ENCODE measurements around the gene CNIH3. TPM values are rescaled to one million over a fixed set of nuclear protein-coding genes. Genes with fewer than 3 reads are reported as not detected.

Gene CNIH3
- polyA plus RNA-seq, 1 donor (not counting 4 experiments of a cell fraction or from before 2014, with no cell fraction given), result 0.81 TPM

GRCh38 chr1:224735159-224735558 is 119.0 kb downstream of the CNIH3 start:
- Histone ChIP-seq H3K9me3 (ENCODE audit: control insufficient read depth, low read depth, low read length) (no peaks in the 10 kb centered on the region), H3K9ac (ENCODE audit: control insufficient read depth, extremely low read depth, insufficient read depth, low read length) (no peak overlapping the region), H3K79me2 (ENCODE audit: control insufficient read depth, insufficient read depth, low read length) (no peaks in the 10 kb centered on the region), H3K4me1 (ENCODE audit: control insufficient read depth, extremely low read depth, insufficient read depth, low read length) (no peaks in the 10 kb centered on the region), H3K4me3 (ENCODE audit: control insufficient read depth in 2 of 3, extremely low read depth in 1 of 3, insufficient read depth in 2 of 3, low read depth in 1 of 3, low read length in 3 of 3) (no peak overlapping the region), H2AFZ (ENCODE audit: control insufficient read depth, low read length) (no peak overlapping the region), H3K4me2 (ENCODE audit: control insufficient read depth, extremely low read depth, insufficient read depth, low read depth, low read length) (no peak overlapping the region), H4K20me1 (ENCODE audit: control insufficient read depth, extremely low read depth, insufficient read depth, low read length) (no peaks in the 10 kb centered on the region), H3K27me3 (ENCODE audit: control insufficient read depth, extremely low read depth, insufficient read depth, low read length) (peaks cover 7% of the 10 kb centered on the region), H3K9me1 (ENCODE audit: control insufficient read depth, extremely low read depth, insufficient read depth, low read length) (no peaks in the 10 kb centered on the region), H3K36me3 (ENCODE audit: control insufficient read depth in 2 of 2, extremely low read depth in 1 of 2, insufficient read depth in 2 of 2, low read length in 2 of 2) (no peaks in the 10 kb centered on the region), H3K27ac (ENCODE audit: control insufficient read depth, insufficient read depth, low read length) (no peak overlapping the region)
- dilution Hi-C loops (cut with MboI; ENCODE audit: extremely low pct_ligation_motif_present, low sequenced_read_pairs), result no loop called here
- DNase-seq (ENCODE audit: low read depth, low spot score) (no peak), FAIRE-seq (no peak)
- no peak for TF ChIP-seq EZH2 (IDR thresholded peaks at IDR 0.05; ENCODE audit: low read length)
- no peak for TF ChIP-seq CTCF (optimal IDR thresholded peaks at IDR 0.05 in 1 of 3, IDR thresholded peaks at IDR 0.05 in 1 of 3, conservative IDR thresholded peaks at IDR 0.05 in 1 of 3; ENCODE audit: extremely low read depth in 1 of 3, insufficient read depth in 2 of 3, low read length in 3 of 3)

- Histone ChIP-seq H3K36me3 (ENCODE audit: control insufficient read depth in 2 of 2, extremely low read depth in 1 of 2, insufficient read depth in 2 of 2, low read length in 2 of 2) (no peaks in the 10 kb centered on the region), H3K4me1 (ENCODE audit: control insufficient read depth, extremely low read depth, insufficient read depth, low read length) (no peaks in the 10 kb centered on the region), H3K4me3 (ENCODE audit: control insufficient read depth in 2 of 3, extremely low read depth in 1 of 3, insufficient read depth in 2 of 3, low read depth in 1 of 3, low read length in 3 of 3) (no peak overlapping the region), H4K20me1 (ENCODE audit: control insufficient read depth, extremely low read depth, insufficient read depth, low read length) (no peaks in the 10 kb centered on the region), H3K79me2 (ENCODE audit: control insufficient read depth, insufficient read depth, low read length) (no peaks in the 10 kb centered on the region), H2AFZ (ENCODE audit: control insufficient read depth, low read length) (no peak overlapping the region), H3K27me3 (ENCODE audit: control insufficient read depth, extremely low read depth, insufficient read depth, low read length) (peaks cover 7% of the 10 kb centered on the region), H3K9ac (ENCODE audit: control insufficient read depth, extremely low read depth, insufficient read depth, low read length) (no peak overlapping the region), H3K9me3 (ENCODE audit: control insufficient read depth, low read depth, low read length) (no peaks in the 10 kb centered on the region), H3K27ac (ENCODE audit: control insufficient read depth, insufficient read depth, low read length) (no peak overlapping the region), H3K9me1 (ENCODE audit: control insufficient read depth, extremely low read depth, insufficient read depth, low read length) (no peaks in the 10 kb centered on the region), H3K4me2 (ENCODE audit: control insufficient read depth, extremely low read depth, insufficient read depth, low read depth, low read length) (no peak overlapping the region)
- no peak for TF ChIP-seq CTCF (optimal IDR thresholded peaks at IDR 0.05 in 1 of 3, IDR thresholded peaks at IDR 0.05 in 1 of 3, conservative IDR thresholded peaks at IDR 0.05 in 1 of 3; ENCODE audit: extremely low read depth in 1 of 3, insufficient read depth in 2 of 3, low read length in 3 of 3)
- no peak for TF ChIP-seq EZH2 (IDR thresholded peaks at IDR 0.05; ENCODE audit: low read length)
- DNase-seq (ENCODE audit: low read depth, low spot score), result no peak
- dilution Hi-C loops (cut with MboI; ENCODE audit: extremely low pct_ligation_motif_present, low sequenced_read_pairs), result no loop called here
- FAIRE-seq, result no peak
Measured at GRCh38 chr1:224736619-224737352, 120.7 kb downstream of the CNIH3 start.

All from keratinocyte (primary cell).